Measurements from ENCODE around the gene FAP. TPM values are rescaled to one million over a fixed set of nuclear protein-coding genes. Genes with fewer than 3 reads are reported as not detected.

Gene FAP
- total and polyA plus RNA-seq, 2 of the 8 experiments (the other 6 are each of a cell fraction or from before 2014, with no cell fraction given) = not detected

- Histone ChIP-seq H3K79me1 (ENCODE audit: low read depth, low read length) (no peaks in the 10 kb centered on the region), H3K4me3 (ENCODE audit: extremely low read depth in 1 of 4, insufficient read depth in 2 of 4, low read depth in 3 of 4, low read length in 4 of 4) (no peak overlapping the region), H2AFZ (ENCODE audit: low read length) (no peak overlapping the region), H2AK5ac (ENCODE audit: low read depth, low read length) (no peak overlapping the region), H3K27ac (ENCODE audit: low read depth, low read length) (no peak overlapping the region), H3K23me2 (ENCODE audit: low read depth, low read length) (no peaks in the 10 kb centered on the region), H3K18ac (ENCODE audit: extremely low read depth, low read length) (no peak overlapping the region), H4K5ac (ENCODE audit: insufficient read length, low read depth, low read length) (no peak overlapping the region), H3K4ac (replicated peaks; ENCODE audit: insufficient read length, low read depth, low read length) (no peak overlapping the region), H2BK5ac (ENCODE audit: low read depth, low read length) (no peak overlapping the region), H2BK20ac (ENCODE audit: low read length) (no peak overlapping the region), H2BK15ac (ENCODE audit: low read length) (no peak overlapping the region), H2BK12ac (ENCODE audit: low read depth, low read length) (no peak overlapping the region), H4K91ac (replicated peaks; ENCODE audit: insufficient read length, low read length) (no peak overlapping the region), H3K4me2 (ENCODE audit: insufficient read depth in 1 of 2, low read depth in 2 of 2, low read length in 2 of 2) (no peak overlapping the region), H4K20me1 (replicated peaks in 1 of 2; ENCODE audit: control insufficient read depth in 1 of 2, insufficient read depth in 2 of 2, low read length in 2 of 2) (no peaks in the 10 kb centered on the region), H3K23ac (ENCODE audit: insufficient read length) (no peak overlapping the region), H4K8ac (ENCODE audit: extremely low read depth, insufficient read depth, low read length) (no peak overlapping the region), H3K4me1 (replicated peaks in 1 of 4; ENCODE audit: control insufficient read depth in 3 of 4, insufficient read depth in 4 of 4, low read length in 3 of 4) (no peaks in the 10 kb centered on the region), H3K36me3 (ENCODE audit: control insufficient read depth in 2 of 4, insufficient read depth in 4 of 4, low read length in 3 of 4) (no peaks in the 10 kb centered on the region), H3K14ac (ENCODE audit: insufficient read length) (no peak overlapping the region), H2BK120ac (replicated peaks; ENCODE audit: low read depth, low read length) (no peak overlapping the region), H3K56ac (replicated peaks; ENCODE audit: insufficient read length, low read depth, low read length) (no peak overlapping the region), H3K9me3 (ENCODE audit: insufficient read depth in 2 of 2, low read depth in 1 of 2, low read length in 1 of 2) (peaks cover 0 to 9% of the 10 kb centered on the region in 2 experiments; a peak in 1 of 4 replicates), H3K9ac (replicated peaks in 1 of 4; ENCODE audit: extremely low read depth in 1 of 4, low read depth in 3 of 4, low read length in 3 of 4) (no peak overlapping the region), H3K79me2 (ENCODE audit: control insufficient read depth in 1 of 2, insufficient read depth in 2 of 2, low read length in 2 of 2) (no peaks in the 10 kb centered on the region), H3K27me3 (replicated peaks in 1 of 4; ENCODE audit: control insufficient read depth in 3 of 4, extremely low read depth in 1 of 4, insufficient read depth in 3 of 4, low read length in 3 of 4) (no peaks in the 10 kb centered on the region)
- no peak for DNase-seq (ENCODE audit: low read depth in 1 of 2, low spot score in 2 of 2)
- ChIA-PET CTCF (ENCODE audit: partially characterized antibody) (interaction anchor here (1.5 to 1.8 kb wide), 2 partner anchors 12 to 65 kb away, joined by 3 to 6 read pairs; no protein-coding TSS in a partner anchor), POLR2A (ENCODE audit: partially characterized antibody) (no interaction called here)
- no peak for FAIRE-seq
- WGBS, 2 experiments (ENCODE audit: extremely low coverage in 1 of 2, insufficient coverage in 1 of 2, insufficient read length in 1 of 2, insufficient replicate concordance in 2 of 2, low coverage in 1 of 2, low lambda C conversion rate in 2 of 2, missing lambda C conversion rate in 1 of 2) = 78% methylated on average over 1 of the region's 1 CpG; no CpG with 5 or more reads in 1 of the 2 experiments
- no peak for TF ChIP-seq TBP (IDR thresholded peaks at IDR 0.05; ENCODE audit: low read depth, low read length)
- TF ChIP-seq JUN (IDR thresholded peaks at IDR 0.05; ENCODE audit: low read depth, low read length) = no peak
- TF ChIP-seq CHD2 (IDR thresholded peaks at IDR 0.05; ENCODE audit: low read length) = no peak
- TF ChIP-seq TAF7 (optimal IDR thresholded peaks at IDR 0.05; ENCODE audit: borderline replicate concordance, low read depth, low read length) = no peak
- no peak for TF ChIP-seq FOSL1 (IDR thresholded peaks at IDR 0.05; ENCODE audit: insufficient read depth, low read depth, low read length)
- TF ChIP-seq GABPA (IDR thresholded peaks at IDR 0.05; ENCODE audit: borderline replicate concordance, insufficient read depth, low read length) = no peak
- no peak for TF ChIP-seq ZNF274 (IDR thresholded peaks at IDR 0.05; ENCODE audit: borderline replicate concordance, extremely low read depth, low read length)
- TF ChIP-seq SUZ12 (IDR thresholded peaks at IDR 0.05; ENCODE audit: low read length) = no peak
- TF ChIP-seq SIRT6 (IDR thresholded peaks at IDR 0.05; ENCODE audit: low read length) = no peak
- no peak for TF ChIP-seq HDAC2 (IDR thresholded peaks at IDR 0.05; ENCODE audit: borderline replicate concordance in 1 of 2, low read depth in 2 of 2, low read length in 2 of 2)
- TF ChIP-seq BACH1 (IDR thresholded peaks at IDR 0.05; ENCODE audit: low read length) = no peak
- TF ChIP-seq GTF2F1 (IDR thresholded peaks at IDR 0.05; ENCODE audit: borderline replicate concordance, low read depth, low read length) = no peak
- TF ChIP-seq NRF1 (IDR thresholded peaks at IDR 0.05; ENCODE audit: low read depth, low read length) = no peak
- TF ChIP-seq EP300 (IDR thresholded peaks at IDR 0.05; ENCODE audit: borderline replicate concordance in 1 of 2, low read depth in 2 of 2, low read length in 2 of 2) = no peak
Observed at GRCh38 chr2:162233197-162233596, 10.0 kb downstream of the FAP start.

Measured in H1 (cell line).